ENCODE results near the gene CHL1.

DNA sequence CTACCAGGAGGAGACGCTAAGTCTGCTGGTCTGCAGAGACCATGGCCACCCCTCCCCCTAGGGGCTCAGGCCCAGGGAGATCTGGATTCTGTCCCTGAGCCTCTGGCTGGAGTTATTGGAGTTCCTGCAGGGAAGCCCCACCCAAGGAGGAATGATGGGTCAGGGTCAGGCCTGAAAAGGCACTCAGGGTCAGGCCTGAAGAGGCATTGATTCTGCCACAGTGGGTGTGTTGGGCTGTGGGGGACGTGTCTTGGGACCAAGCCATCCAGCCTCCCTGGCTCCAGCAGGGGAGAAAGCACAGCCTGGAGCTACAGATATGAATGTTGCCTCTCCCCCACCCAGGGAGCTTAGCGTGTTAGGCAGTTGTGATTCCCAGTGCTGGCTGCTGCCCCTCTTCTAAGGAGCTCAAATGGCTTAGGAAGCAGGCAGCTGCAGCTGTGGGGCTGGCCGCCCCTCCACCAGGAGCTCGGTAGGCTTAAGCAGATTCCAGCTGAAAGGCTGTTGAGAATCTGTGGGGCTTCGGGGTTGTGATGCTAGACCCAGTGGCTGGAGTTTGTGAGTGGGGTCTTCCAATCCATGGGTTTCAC, 176.7 kb downstream of the CHL1 start:
- TF ChIP-seq EZH2 (IDR thresholded peaks at IDR 0.05): no peak
- TF ChIP-seq POLR2AphosphoS5 (IDR thresholded peaks at IDR 0.05; ENCODE audit: borderline replicate concordance, low read depth, low read length): no peak
- TF ChIP-seq FOXP2 (optimal IDR thresholded peaks at IDR 0.05; ENCODE audit: control extremely low read depth, extremely low read length, insufficient read depth): no peak
